Non-pigmented ciliary epithelial cell (primary cell): ENCODE data around the gene RAB24.
"Not testable (repeated sequence)": the region's sequence is repeated elsewhere in the genome, so short reads cannot be mapped to it uniquely, and the experiment has no call there.

Experiments used
- DNase-seq: peaks from one replicate; pipeline ENCODE4 v3.0.0-alpha.2; 2010; ENCODE audit warnings: low read depth

The RAB24 gene

GRCh38 chr5:177311392-177311722 lies 7.8 kb upstream of the RAB24 start:
- no peak for DNase-seq

GRCh38 chr5:177310757-177311391 lies 7.4 kb upstream of the RAB24 start:
- DNase-seq: no peak

DNA sequence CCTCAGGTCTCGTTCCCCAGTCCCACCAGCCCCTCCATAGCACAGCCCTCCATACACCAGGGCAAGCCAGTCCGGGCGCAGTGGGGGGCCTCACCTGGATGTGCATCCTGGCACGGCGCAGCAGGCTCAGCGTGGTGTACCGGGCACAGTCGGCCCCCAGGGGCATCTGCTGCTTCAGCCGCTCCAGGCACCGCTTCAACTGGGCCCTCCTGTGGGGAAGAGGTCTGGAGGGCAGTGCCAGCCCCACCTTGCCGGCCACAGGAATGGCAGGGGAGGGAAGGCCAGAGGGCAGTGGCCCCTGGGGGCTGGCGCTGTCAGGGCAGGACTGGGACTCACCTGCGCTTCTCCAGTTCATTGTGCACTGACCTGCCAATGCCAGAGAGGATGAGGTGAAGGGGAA lies 6.8 kb upstream of the RAB24 start:
- DNase-seq: no peak

DNA sequence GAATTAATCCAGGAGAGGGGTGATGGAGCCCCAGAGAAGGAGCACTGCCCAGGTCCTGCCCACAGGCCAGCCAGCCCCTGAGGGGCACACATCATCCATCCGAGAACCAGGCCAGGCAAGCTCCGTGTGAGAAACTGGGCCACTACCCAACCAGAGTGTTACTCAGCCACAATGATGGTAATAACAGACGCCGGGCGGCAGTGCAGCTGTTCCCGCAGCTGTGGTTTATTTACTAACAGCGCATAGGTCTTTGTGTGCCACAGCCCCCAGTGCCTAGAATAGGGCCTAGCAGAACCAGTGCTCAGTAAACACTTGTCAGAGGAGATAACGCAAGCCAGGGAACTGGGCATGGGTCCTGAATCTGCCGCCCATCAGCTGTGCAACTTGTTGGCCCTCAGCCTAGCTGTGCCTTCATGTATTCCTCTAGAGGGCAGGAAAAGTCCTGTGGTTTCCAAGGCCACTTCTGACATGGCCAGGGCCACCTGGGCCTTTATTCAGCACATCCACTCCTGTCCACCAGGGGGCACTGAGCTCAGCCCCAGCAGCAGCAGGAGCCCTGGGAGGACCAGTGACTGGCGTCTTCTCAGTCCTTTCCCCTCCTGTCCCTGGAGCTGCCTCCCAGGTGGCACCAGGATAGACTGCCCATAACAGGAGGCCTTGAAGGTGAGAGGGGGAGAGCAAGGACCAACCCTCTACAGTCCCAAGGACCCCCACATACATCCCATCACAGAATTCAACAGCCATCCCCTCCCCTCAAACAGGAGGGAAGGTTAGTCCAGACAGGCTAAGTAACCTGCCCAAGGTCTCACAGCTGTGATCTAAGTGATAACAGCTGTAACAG lies 6.1 kb upstream of the RAB24 start:
- peak; percentile 27 for DNase-seq

DNA sequence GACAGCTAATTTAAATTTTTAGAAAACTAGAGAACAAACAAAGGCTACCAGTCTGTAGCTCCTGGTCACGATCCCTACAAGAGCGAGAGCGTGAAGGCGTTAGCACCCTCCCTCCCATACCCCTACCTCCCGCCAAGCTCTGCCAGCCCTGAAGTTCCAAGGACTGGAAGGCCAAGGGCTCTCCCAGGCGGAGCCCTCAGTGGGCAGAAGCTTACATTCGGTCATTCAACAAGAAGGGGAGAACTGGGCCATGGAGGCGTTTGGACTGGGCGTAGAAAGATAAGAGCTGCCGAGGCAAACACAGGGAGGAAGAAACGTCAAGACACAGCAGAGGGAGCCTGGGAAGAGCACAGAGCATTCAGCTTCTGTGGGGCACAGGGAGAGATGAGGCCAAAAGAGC lies 5.2 kb upstream of the RAB24 start:
- no peak for DNase-seq

DNA sequence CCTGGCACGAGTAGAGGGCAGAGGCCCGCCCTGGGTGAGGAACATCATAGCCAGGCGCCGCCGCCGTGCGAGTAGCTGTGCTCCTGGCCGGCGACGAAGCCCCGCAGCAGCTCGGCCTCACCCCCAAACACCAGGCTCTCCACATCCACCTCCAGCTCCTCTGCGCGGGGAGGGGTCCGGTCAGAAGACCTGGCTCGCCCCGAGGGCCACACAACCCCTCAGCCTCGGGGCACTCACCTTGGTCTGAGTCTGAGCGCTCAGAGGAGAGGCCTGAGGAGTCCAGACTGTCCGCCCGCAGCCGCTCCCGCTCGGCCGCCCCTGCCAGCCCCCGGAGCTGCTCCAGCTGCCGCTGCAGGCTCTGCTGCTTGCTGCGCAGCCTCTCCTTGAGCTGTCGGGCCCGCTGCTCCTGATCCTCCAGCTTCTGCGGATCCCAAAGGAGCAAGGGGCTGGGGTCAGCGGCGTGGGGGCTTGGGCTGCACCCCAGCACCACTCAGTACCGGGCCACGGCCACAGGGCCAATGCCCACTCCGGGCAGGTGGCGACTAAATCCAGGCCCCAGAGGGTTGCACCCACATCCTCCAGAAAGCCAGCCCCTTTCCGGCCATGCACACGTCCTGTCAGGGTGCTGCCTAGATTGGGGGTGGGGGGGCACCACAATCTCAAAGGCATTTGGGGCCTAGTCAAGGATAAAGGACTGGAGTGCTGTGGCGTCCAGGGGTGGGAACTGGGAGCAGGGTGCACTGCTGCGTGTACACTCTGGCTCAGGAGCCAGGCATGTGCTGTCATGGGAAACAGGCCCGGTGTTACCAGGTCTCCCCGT lies 4.2 kb upstream of the RAB24 start:
- DNase-seq: no peak

DNA sequence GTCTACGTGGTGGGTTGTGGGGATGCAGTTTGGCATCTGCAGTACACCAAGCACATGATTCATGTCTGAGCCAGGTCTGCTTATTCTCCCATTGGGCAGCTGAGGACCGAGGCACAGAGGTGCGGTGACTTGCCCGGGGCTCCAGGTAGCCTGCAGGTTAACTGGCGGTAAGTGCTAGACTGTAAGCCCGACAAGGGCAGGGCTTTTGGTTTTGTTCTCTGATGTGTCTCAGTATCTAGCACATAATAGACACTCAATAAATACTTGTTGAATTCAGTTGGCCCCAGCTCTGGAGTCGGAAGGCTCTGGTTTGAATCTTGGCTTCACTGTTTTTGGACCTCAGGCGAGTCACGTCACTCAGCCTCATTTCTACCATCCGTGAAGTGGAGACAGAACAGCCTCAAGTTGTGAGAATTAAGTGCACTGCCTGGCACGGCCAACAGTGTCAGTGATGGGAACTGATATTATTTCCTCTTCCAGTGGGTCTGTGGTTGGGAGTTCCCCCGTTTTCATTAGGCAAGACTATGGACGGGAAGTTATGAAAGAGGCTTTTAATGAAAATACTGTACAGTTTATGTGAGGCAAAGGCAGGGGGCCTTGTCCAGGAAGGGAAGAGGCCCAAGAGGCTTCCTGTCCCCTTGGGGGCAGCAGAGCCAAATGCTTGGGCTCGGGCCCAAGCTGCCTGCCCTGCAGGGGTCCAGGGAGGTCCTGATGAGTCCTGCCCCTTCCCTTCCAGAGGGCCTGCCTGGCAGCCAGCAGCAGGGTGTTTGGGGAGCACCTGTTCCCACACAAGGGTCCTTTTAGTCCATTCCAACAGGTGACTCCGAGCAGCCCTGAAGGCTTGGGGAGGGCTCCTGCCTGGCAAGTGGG lies 3.4 kb upstream of the RAB24 start:
- no peak for DNase-seq

DNA sequence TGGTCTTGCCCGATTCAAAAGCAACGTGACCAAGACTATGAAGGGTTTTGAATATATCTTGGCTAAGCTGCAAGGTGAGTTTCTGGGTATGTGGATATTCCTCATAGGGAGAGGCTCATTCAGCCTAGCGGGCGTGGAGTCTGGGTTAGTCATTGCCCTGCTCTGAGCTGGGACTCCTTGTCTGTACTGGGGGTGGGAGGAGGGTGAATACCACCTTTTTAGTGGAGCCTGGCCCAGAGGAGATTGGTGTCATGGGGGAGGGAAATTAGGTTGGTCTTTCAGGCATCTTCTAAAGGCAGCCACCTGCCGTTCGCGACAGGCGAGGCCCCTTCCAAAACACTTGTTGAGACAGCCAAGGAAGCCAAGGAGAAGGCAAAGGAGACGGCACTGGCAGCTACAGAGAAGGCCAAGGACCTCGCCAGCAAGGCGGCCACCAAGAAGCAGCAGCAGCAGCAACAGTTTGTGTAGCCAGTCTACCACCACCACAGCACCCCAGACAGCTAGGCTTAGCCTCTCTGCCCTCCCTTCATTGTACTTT lies 2.7 kb upstream of the RAB24 start:
- not testable (repeated sequence) for DNase-seq

GRCh38 chr5:177304392-177305119 lies 1.0 kb upstream of the RAB24 start:
- no peak for DNase-seq

DNA sequence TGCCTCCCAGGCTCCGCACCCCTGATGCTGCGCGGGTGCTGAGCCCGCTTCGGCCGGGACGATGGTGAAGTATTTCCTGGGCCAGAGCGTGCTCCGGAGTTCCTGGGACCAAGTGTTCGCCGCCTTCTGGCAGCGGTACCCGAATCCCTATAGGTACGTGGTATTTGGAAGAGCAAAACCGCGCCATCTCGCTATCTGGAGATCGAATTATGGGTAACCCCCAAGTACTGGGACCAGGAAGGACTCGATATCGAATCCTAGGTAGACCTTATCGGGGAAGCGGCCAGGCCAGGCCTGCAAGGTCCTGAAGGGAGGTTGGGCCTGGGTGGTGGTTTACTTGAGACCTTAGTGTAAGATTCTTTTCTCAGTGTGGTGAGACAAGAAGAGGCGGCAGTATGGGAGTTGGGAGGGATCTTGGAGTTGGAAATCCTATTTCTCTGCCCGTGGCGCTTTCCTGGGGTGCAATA lies 439 bp upstream of the RAB24 start:
- DNase-seq: no peak

DNA sequence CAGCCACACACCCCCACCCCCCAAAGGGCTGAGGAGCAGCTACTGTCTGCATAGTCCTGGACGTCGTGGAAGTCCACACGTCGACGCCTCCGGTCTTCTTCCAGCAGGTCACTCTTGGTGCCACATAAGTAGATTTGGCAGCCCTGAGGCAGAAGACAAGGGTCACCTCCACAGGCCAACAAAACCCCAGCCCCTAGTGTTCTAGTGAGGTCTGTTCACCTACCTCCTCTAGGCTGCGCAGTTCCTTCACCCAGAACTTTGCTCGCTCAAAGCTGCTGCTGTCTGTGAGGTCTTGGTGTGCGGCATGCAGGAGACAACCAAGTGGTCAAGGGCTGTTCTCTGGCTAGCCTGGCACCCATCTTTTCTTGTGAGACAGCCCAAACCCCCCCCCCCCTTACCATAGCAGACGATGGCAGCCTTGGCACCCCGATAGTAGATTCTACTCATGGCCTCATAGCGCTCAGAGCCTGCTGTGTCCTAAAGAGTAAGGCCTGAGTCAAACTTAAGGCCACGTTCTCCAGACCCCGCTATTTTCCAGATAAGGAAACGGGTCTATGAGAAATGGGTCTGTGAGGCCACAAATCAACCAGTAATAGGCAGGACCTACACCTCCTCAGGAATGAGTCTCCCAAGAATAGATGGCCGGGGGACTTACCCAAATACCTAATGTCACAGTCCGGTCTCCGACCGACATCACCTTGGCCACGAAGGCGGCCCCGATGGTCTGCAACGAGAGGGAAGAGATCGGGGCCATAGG lies 987 bp downstream of the RAB24 start:
- DNase-seq: no peak

GRCh38 chr5:177301503-177302165 lies 1.9 kb downstream of the RAB24 start:
- no peak for DNase-seq

DNA sequence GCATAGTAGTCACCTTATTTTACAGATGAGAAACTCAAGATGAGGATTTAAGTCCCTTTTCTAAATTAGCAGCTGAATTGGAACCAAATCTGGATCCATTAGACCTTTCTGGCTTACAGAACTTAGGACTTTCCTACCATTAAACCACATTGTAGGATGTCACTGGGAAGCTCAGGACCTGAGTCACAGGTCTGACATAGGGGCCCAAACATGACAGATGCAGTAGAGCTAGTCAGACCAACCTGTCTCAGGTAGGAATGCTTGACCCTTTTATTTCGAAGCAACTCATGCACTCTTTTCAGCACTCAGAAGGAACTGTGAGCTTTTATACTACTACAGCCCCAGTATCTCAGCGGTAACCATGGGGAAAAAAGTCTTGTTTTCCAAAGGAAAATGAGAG lies 2.6 kb downstream of the RAB24 start:
- DNase-seq: no peak

- DNase-seq: peak; percentile 27
Observed at GRCh38 chr5:177300236-177300880, 3.2 kb downstream of the RAB24 start.

GRCh38 chr5:177299697-177300096 lies 3.8 kb downstream of the RAB24 start:
- no peak for DNase-seq

DNA sequence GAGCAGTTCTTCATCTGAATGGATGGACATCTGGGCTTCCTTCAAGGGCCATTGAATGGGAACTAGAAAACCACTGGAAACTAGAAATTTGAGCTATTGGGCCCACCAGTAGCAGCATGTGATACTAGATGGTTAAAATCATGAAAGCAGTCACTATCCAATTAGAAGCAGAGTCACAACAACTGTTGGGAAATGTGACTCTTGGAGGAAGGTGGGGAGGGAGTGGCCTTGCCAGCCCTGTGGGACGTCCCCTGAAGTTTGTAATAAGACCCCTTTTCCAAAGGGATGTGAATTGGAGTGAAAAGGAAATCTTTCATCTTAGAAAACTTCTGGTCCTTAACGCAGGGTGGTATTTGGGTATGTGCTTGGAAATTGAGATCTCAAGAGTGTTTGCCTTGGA lies 5.6 kb downstream of the RAB24 start:
- DNase-seq: no peak

DNA sequence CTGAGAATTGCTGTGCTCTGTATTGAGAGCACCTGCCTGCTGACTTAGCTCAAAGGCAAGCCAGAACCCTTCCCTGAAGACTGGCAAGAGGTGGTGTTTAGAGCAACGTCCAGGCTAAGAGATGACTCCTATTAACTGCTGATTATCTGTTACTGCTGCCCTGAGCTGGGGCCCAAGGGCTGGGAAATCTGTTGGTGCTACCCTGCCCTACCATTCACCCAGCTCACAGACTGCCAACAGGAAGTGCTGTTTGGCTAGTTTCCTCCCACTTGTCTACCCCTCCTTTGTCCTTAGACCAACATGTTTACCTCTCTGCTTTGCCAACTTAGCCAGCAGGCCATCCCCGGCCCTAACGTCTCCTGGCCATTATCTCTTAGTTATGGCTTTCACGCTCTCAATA lies 6.9 kb downstream of the RAB24 start:
- no peak for DNase-seq

DNA sequence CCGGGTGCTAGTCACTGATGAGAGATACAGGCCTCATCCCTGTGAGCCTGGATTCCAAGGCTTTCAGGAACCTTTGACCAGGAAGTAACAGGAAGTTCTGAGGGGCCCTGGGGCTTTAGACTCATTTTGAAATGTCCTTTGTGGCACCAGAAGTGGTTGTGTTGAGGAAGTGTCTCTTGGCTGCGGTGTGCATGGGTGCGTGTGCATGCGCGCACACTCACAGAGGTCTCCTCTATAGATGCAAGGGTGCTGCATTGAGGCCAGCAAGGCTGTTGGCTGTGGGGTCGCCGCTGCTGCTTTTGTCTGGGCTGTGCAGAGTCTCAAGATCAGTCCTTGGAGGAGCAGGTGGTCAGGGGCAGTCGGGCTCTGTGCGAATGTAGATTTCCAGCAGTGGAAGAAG lies 7.6 kb downstream of the RAB24 start:
- no peak for DNase-seq

DNA sequence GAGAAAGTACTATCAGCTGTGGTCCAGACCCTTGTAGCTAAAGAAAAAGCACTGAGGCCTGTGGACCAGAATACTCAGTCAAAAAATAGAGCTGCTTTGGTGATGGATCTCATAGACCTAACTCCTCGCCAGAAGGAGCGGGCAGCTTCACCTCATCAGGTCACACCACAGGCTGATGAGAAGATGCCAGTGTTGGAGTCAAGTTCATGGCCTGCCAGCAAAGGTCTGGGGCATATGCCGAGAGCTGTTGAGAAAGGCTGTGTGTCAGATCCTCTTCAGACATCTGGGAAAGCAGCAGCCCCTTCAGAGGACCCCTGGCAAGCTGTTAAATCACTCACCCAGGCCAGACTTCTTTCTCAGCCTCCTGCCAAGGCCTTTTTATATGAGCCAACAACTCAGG lies 8.9 kb downstream of the RAB24 start:
- DNase-seq: no peak
